HL-60 (cell line): ENCODE measurements around the gene POLN.

ENCODE experiments used
- DNase-seq, 2 experiments: peaks; one replicate each; pipeline ENCODE4 v3.0.0-alpha.2; 2010 to 2020; ENCODE audit warnings: low read depth in 1 of 2, low spot score in 1 of 2
- H3K27ac ChIP-seq: fragments of 250-450 bp; sonication (Bioruptor Pico); replicated peaks from 2 replicates; pipeline ENCODE4 v1.5.1; 2020; ENCODE audit warnings: mild to moderate bottlenecking, moderate library complexity
- H3K27me3 ChIP-seq: fragments of 250-450 bp; sonication (Bioruptor Pico); 2 replicates; pipeline ENCODE4 v1.5.1; 2021; ENCODE audit warnings: mild to moderate bottlenecking, moderate library complexity; ENCODE audit not compliant: insufficient read depth, poor library complexity, severe bottlenecking
- H3K4me3 ChIP-seq: replicated peaks from 2 replicates; pipeline ENCODE4 v1.5.1; 2011; ENCODE audit warnings: mild to moderate bottlenecking, control low read depth, low read length; ENCODE audit not compliant: insufficient read depth
- CTCF ChIP-seq: IDR thresholded peaks from one replicate; pipeline ENCODE4 v1.5.1; 2011; ENCODE audit warnings: low read length, control low read depth, inconsistent platforms; ENCODE audit not compliant: insufficient read depth
- GABPA ChIP-seq: IDR thresholded peaks from 2 replicates; pipeline ENCODE4 v1.6.1; 2012; ENCODE audit warnings: low read depth
- POLR2AphosphoS5 ChIP-seq: IDR thresholded peaks from 2 replicates; pipeline ENCODE4 v1.6.1; 2012; ENCODE audit warnings: low read depth
- REST ChIP-seq: IDR thresholded peaks from 2 replicates; pipeline ENCODE4 v1.6.1; 2012; ENCODE audit warnings: low read depth; ENCODE audit not compliant: insufficient replicate concordance
- SPI1 ChIP-seq: IDR thresholded peaks from 2 replicates; pipeline ENCODE4 v1.6.1; 2012; ENCODE audit warnings: low read depth, mild to moderate bottlenecking, borderline replicate concordance

The POLN gene

DNA sequence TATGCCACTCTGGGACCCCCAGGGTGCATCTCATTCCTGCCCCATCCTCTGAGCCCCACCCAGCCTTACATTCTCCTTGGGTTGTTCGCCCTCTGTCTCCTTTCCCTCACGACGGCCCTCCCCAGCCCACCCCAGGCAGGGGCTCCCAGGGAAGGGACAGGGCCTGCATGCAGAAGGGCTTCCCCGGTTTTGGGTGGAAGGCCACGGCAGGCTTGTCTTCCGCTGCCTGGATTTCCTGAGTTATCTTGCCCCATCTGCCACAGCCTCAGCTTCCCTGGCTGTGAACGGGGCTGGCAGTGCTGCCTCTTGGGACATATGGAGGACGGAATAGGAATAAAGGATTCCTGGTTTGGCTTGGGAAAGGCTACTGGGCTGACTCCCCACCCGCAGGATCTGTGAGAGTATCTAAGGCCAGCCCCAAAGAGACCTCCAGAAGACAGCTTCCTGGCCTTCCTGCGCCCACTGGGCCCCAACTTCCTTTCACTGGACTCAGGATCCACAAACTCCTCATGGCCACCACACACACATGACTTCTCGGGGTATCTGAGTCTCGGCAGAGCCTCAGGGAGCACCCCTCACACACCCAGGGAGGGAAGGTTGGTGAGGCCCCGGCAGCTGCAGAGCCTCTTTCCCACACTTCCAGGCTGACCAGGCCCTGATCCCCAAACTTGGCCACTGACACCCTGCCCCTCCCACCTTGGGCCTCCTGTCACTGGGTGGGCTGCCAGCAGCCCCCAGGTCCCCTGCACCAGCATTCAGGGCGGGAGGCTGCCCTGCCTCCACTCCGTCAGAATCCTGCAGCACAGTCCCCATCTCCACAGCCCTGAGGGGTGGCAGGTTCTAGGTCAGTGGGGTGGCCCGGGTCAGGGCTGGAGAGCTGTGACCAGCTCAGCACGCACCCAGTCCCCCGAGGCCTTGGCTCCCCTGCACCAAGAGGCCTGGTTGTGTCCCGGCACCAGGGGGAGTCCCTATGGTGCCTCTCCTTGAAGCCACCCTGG lies 23.5 kb upstream of the POLN start:
- no peak overlapping the region for H3K4me3 ChIP-seq
- TF ChIP-seq SPI1 (no peak), POLR2AphosphoS5 (no peak), CTCF (no peak), REST (no peak), GABPA (no peak)
- no peak for DNase-seq
- no peaks in the 10 kb centered on the region for H3K27me3 ChIP-seq
- H3K27ac ChIP-seq: no peak overlapping the region

- H3K27me3 ChIP-seq: no peaks in the 10 kb centered on the region
- DNase-seq: no peak
- H3K27ac ChIP-seq: no peak overlapping the region
- no peak for TF ChIP-seq REST
- no peak for TF ChIP-seq POLR2AphosphoS5
- no peak for TF ChIP-seq GABPA
- no peak for TF ChIP-seq CTCF
- TF ChIP-seq SPI1: no peak
- no peak overlapping the region for H3K4me3 ChIP-seq
Measured at GRCh38 chr4:2264481-2265041, 22.6 kb upstream of the POLN start.

- DNase-seq: no peak
- Histone ChIP-seq H3K4me3 (no peak overlapping the region), H3K27ac (no peak overlapping the region), H3K27me3 (no peaks in the 10 kb centered on the region)
- no peak for TF ChIP-seq GABPA
- no peak for TF ChIP-seq SPI1
- no peak for TF ChIP-seq POLR2AphosphoS5
- TF ChIP-seq REST: no peak
- no peak for TF ChIP-seq CTCF
Measured at GRCh38 chr4:2263926-2264321, 22.0 kb upstream of the POLN start.
